ENCODE results near the gene CLTCL1.

GRCh38 chr22:19275919-19276600 lies 15.5 kb downstream of the CLTCL1 start:
- TF ChIP-seq CTCF (IDR thresholded peaks at IDR 0.05; ENCODE audit: low read depth, low read length, missing input control): no peak
- no peak for TF ChIP-seq FOXA1 (IDR thresholded peaks at IDR 0.05)
- TF ChIP-seq GABPA (IDR thresholded peaks at IDR 0.05 in 1 of 2, conservative IDR thresholded peaks at IDR 0.05 in 1 of 2): no peak
- TF ChIP-seq HNF4G (IDR thresholded peaks at IDR 0.05): no peak
- TF ChIP-seq EGR1 (IDR thresholded peaks at IDR 0.05; ENCODE audit: low read depth in 2 of 2): no peak
- TF ChIP-seq RXRA (IDR thresholded peaks at IDR 0.05): no peak
- no peak for TF ChIP-seq TAF1 (conservative IDR thresholded peaks at IDR 0.05)
- TF ChIP-seq MAX (IDR thresholded peaks at IDR 0.05): no peak
- no peak for TF ChIP-seq SP1 (IDR thresholded peaks at IDR 0.05)

Measured in liver (tissue), 3 donors.